ENCODE data around the gene GULP1. TPM values are rescaled to one million over a fixed set of nuclear protein-coding genes. Genes with fewer than 3 reads are reported as not detected.

The GULP1 gene
- total RNA-seq, 1 experiment from 2014 or later: 75.1 TPM

- no peak for TF ChIP-seq STAT6 (CRISPR knock-in tag; conservative IDR thresholded peaks at IDR 0.05; ENCODE audit: low read depth)
- TF ChIP-seq CBFB (CRISPR knock-in tag; IDR thresholded peaks at IDR 0.05; ENCODE audit: low read depth): no peak
- no peak for TF ChIP-seq MAX (CRISPR knock-in tag; IDR thresholded peaks at IDR 0.05)
Observed at GRCh38 chr2:188277786-188278185, 13.9 kb upstream of the GULP1 start (continued).

GRCh38 chr2:188278388-188279092 is 13.1 kb upstream of the GULP1 start:
- Mint-ChIP-seq H3K27me3 (ENCODE audit: low read depth) (no peaks in the 10 kb centered on the region), H3K9me3 (peaks cover 13% of the 10 kb centered on the region), H3K4me3 (peak overlapping the region; percentile 66), H3K36me3 (peaks cover 12% of the 10 kb centered on the region), H3K27ac (peak overlapping the region; percentile 98), H3K4me1 (peaks cover 63% of the 10 kb centered on the region)
- ChIA-PET POLR2A (interaction anchor here (2.5 kb wide), 1 partner anchor 14 kb away, joined by 24 read pairs; the partner anchor contains the start of gene GULP1), CTCF (interaction anchor here (0.9 to 2.0 kb wide), 7 partner anchors 14 to 679 kb away, joined by 3 to 17 read pairs (median 3); partner anchors contain the start of gene GULP1)
- DNase-seq (ENCODE audit: low spot score) (no peak), ATAC-seq (peak; percentile 74)
- TF ChIP-seq SP1 (CRISPR knock-in tag; conservative IDR thresholded peaks at IDR 0.05) (no peak), ZNF263 (CRISPR knock-in tag; IDR thresholded peaks at IDR 0.05; ENCODE audit: low read depth) (0 out of 2 replicates have a peak, but pooled peaks have one; percentile 38)

- Mint-ChIP-seq H3K27ac (peak overlapping the region; percentile 98), H3K27me3 (ENCODE audit: low read depth) (no peaks in the 10 kb centered on the region), H3K9me3 (peaks cover 14% of the 10 kb centered on the region), H3K4me1 (peaks cover 60% of the 10 kb centered on the region), H3K36me3 (peaks cover 13% of the 10 kb centered on the region), H3K4me3 (peak overlapping the region; percentile 66)
- no peak; the same call in 1 of the 2 replicates for ATAC-seq
- ChIA-PET POLR2A (interaction anchor here (2.5 kb wide), 1 partner anchor 14 kb away, joined by 24 read pairs; the partner anchor contains the start of gene GULP1), CTCF (interaction anchor here (0.9 to 2.0 kb wide), 7 partner anchors 13 to 680 kb away, joined by 3 to 17 read pairs (median 3); partner anchors contain the start of gene GULP1)
- DNase-seq (ENCODE audit: low spot score): no peak
- TF ChIP-seq FOXP4 (CRISPR knock-in tag; IDR thresholded peaks at IDR 0.05) (no peak), ATF3 (CRISPR knock-in tag; conservative IDR thresholded peaks at IDR 0.05) (no peak), ATF2 (CRISPR knock-in tag; IDR thresholded peaks at IDR 0.05; ENCODE audit: borderline replicate concordance, low read depth) (no peak), CBFB (CRISPR knock-in tag; IDR thresholded peaks at IDR 0.05; ENCODE audit: low read depth) (no peak), ZNF263 (CRISPR knock-in tag; IDR thresholded peaks at IDR 0.05; ENCODE audit: low read depth) (no peak), GTF2I (CRISPR knock-in tag; conservative IDR thresholded peaks at IDR 0.05) (no peak), TEAD4 (CRISPR knock-in tag; IDR thresholded peaks at IDR 0.05) (no peak), NR1H2 (CRISPR knock-in tag; IDR thresholded peaks at IDR 0.05) (no peak), ESRRA (CRISPR knock-in tag; IDR thresholded peaks at IDR 0.05; ENCODE audit: borderline replicate concordance) (no peak), USF2 (CRISPR knock-in tag; IDR thresholded peaks at IDR 0.05) (no peak), IRF1 (CRISPR knock-in tag; IDR thresholded peaks at IDR 0.05) (no peak), ZBTB43 (CRISPR knock-in tag; IDR thresholded peaks at IDR 0.05) (no peak), ZNF512 (CRISPR knock-in tag; IDR thresholded peaks at IDR 0.05; ENCODE audit: borderline replicate concordance) (no peak)
Observed at GRCh38 chr2:188279093-188279445, 12.6 kb upstream of the GULP1 start.

Data from WTC11 (cell line).